Stimulated activated CD4-positive, alpha-beta T cell treated with anti-CD3 and anti-CD28 coated beads, Interleukin-2, amount 100 ng/mL, for 4 hours (primary cell): Measurements from ENCODE around the gene UBE3B.

Source experiments
- DNase-seq: peaks from one replicate; pipeline ENCODE4 v3.0.0-alpha.2; 2020; ENCODE audit warnings: low read depth

UBE3B gene

GRCh38 chr12:109573914-109574244, 96.4 kb downstream of the UBE3B start:
- DNase-seq: no peak

GRCh38 chr12:109575683-109576082, 98.2 kb downstream of the UBE3B start:
- no peak for DNase-seq

GRCh38 chr12:109577311-109577710, 99.9 kb downstream of the UBE3B start:
- no peak for DNase-seq

GRCh38 chr12:109578330-109578927, 101.0 kb downstream of the UBE3B start:
- DNase-seq: no peak

GRCh38 chr12:109579639-109580038, 102.2 kb downstream of the UBE3B start:
- DNase-seq: no peak

- DNase-seq: no peak
Observed at GRCh38 chr12:109580272-109580671, 102.8 kb downstream of the UBE3B start.

GRCh38 chr12:109580684-109581333, 103.4 kb downstream of the UBE3B start:
- no peak for DNase-seq

- DNase-seq: no peak
Observed at GRCh38 chr12:109581334-109581691, 103.9 kb downstream of the UBE3B start.

GRCh38 chr12:109581856-109582255, 104.4 kb downstream of the UBE3B start:
- DNase-seq: no peak

- DNase-seq: no peak
Observed at GRCh38 chr12:109582636-109583035, 105.2 kb downstream of the UBE3B start.

GRCh38 chr12:109583733-109584132, 106.3 kb downstream of the UBE3B start:
- no peak for DNase-seq
